ENCODE results near the gene PRPF19. TPM values are rescaled to one million over a fixed set of nuclear protein-coding genes. Genes with fewer than 3 reads are reported as not detected.

The PRPF19 gene
- total and polyA plus RNA-seq, 10 of the 15 experiments (the other 5 are each of a cell fraction or from before 2014, with no cell fraction given), result 8.7 to 170 (median 61.3) TPM

GRCh38 chr11:60913793-60914632 is 7.6 kb upstream of the PRPF19 start, which contains the start of gene TMEM109 (continued):
- TF ChIP-seq IRF3 (IDR thresholded peaks at IDR 0.05), result no peak; the same call in 1 of the 2 replicates
- peak; percentile 50; the same call in 1 of the 2 replicates for TF ChIP-seq SREBF1 (IDR thresholded peaks at IDR 0.05; ENCODE audit: low read length)
- no peak for TF ChIP-seq DPF2 (IDR thresholded peaks at IDR 0.05)
- no peak for TF ChIP-seq FOXM1 (IDR thresholded peaks at IDR 0.05; ENCODE audit: low read depth, low read length)
- TF ChIP-seq ZNF622 (IDR thresholded peaks at IDR 0.05), result no peak
- TF ChIP-seq, protein P1, sequence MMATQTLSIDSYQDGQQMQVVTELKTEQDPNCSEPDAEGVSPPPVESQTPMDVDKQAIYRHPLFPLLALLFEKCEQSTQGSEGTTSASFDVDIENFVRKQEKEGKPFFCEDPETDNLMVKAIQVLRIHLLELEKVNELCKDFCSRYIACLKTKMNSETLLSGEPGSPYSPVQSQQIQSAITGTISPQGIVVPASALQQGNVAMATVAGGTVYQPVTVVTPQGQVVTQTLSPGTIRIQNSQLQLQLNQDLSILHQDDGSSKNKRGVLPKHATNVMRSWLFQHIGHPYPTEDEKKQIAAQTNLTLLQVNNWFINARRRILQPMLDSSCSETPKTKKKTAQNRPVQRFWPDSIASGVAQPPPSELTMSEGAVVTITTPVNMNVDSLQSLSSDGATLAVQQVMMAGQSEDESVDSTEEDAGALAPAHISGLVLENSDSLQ (IDR thresholded peaks at IDR 0.05), result no peak
- no peak for TF ChIP-seq CBX5 (IDR thresholded peaks at IDR 0.05; ENCODE audit: low read depth)
- TF ChIP-seq BMI1 (IDR thresholded peaks at IDR 0.05; ENCODE audit: borderline replicate concordance), result peak; percentile 92
- no peak for TF ChIP-seq PRDM15 (CRISPR knock-in tag; IDR thresholded peaks at IDR 0.05)
- TF ChIP-seq NR2F1 (conservative IDR thresholded peaks at IDR 0.05), result 0 out of 2 replicates have a peak, but pooled peaks have one; percentile 34
- TF ChIP-seq ZNF592 (IDR thresholded peaks at IDR 0.05), result no peak
- peak; percentile 63; the same call in 1 of the 2 replicates for TF ChIP-seq ATF7 (IDR thresholded peaks at IDR 0.05; ENCODE audit: low read depth)
- peak; percentile 17 for TF ChIP-seq MEF2B (IDR thresholded peaks at IDR 0.05; ENCODE audit: partially characterized antibody, poor library complexity, severe bottlenecking)
- no peak for TF ChIP-seq NFYA (IDR thresholded peaks at IDR 0.05; ENCODE audit: borderline replicate concordance, low read depth, low read length)
- peak; percentile 45; the same call in 1 of the 2 replicates for TF ChIP-seq NR2C1 (IDR thresholded peaks at IDR 0.05)
- TF ChIP-seq TCF7 (IDR thresholded peaks at IDR 0.05; ENCODE audit: borderline replicate concordance), result no peak
- no peak for TF ChIP-seq CTCF (IDR thresholded peaks at IDR 0.05 in 2 of 3, conservative IDR thresholded peaks at IDR 0.05 in 1 of 3; ENCODE audit: control insufficient read depth in 2 of 3, extremely low read depth in 1 of 3, insufficient read depth in 1 of 3, low read depth in 3 of 3, low read length in 3 of 3)

Data from GM12878 (cell line).